ENCODE results near the gene B3GNT2. TPM values are rescaled to one million over a fixed set of nuclear protein-coding genes. Genes with fewer than 3 reads are reported as not detected.

The B3GNT2 gene
- polyA plus RNA-seq, 1 of the 3 experiments (the other 2 are of a cell fraction): 6.3 TPM

DNA sequence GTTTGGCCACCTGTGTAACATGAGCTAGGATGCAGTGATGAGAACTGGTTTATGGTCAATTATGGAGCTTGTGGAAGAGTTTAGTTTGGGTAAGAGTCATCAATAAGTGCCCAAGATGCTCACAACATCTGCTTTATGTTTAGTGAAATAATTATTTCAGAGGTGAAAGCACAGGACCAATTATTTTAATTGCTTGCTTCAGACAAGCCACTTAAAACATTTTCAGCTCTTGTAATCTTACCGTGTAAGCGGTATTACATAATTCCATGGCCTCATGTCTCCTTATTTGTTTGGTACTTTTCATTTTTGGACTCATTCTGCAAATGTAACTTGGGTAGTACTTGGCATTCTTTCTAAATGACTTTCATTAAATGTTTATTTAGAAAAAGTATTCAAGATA, 5.4 kb downstream of the B3GNT2 start (continued):
- TF ChIP-seq, protein P1, sequence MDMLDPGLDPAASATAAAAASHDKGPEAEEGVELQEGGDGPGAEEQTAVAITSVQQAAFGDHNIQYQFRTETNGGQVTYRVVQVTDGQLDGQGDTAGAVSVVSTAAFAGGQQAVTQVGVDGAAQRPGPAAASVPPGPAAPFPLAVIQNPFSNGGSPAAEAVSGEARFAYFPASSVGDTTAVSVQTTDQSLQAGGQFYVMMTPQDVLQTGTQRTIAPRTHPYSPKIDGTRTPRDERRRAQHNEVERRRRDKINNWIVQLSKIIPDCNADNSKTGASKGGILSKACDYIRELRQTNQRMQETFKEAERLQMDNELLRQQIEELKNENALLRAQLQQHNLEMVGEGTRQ (IDR thresholded peaks at IDR 0.05; ENCODE audit: borderline replicate concordance, low read depth, low read length): no peak
- TF ChIP-seq RXRA (IDR thresholded peaks at IDR 0.05; ENCODE audit: borderline replicate concordance, low read depth) (no peak), NFIC (IDR thresholded peaks at IDR 0.05; ENCODE audit: borderline replicate concordance) (no peak)

DNA sequence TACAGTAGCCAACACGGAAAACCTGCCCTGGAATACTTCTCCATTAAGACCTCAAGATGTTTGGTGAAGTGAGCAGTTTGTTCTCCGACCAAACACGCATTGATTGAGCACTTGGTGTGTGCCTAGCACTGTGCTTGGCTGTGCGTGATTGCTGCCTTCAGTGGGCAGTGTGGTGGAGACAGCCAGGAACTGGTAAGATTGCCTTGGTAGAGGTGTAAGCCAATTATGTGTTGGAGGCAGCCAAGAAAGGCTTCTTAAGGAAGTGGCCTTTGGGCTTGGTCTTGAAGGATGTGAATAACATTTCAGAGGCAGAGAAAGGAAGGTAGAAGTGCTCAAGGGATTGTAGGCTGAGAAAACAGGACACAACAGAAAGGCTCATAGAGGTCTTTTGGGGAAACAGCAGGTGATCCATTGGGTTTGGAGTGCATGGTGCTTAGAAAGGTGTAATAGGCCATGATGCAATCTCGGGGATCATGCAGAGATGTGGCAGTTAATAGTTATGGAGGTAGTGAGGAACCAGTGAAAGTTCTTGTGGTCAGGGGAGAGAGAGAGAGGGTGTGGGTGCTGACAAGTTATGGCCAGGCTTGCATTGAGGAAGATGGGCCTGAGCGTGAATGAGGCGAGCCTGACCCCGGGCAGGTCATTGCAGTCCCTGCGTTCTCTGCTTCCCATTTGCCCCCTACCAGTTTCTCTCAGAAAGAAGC, 6.3 kb downstream of the B3GNT2 start:
- H3K27ac ChIP-seq (ENCODE audit: low read depth in 2 of 2, low read length in 1 of 2): no peak overlapping the region
- CTCF ChIA-PET: interaction anchor here (1.3 kb wide), 1 partner anchor 208 kb away, joined by 4 read pairs; no protein-coding TSS in a partner anchor
- 92% methylated on average over 9 of the region's 9 CpGs for WGBS (ENCODE audit: low lambda C conversion rate)
- no peaks in the 10 kb centered on the region for H3K9me2 ChIP-seq
- H2AFZ ChIP-seq (ENCODE audit: low read depth): no peak overlapping the region
- peaks cover 77% of the 10 kb centered on the region for H3K79me2 ChIP-seq (ENCODE audit: insufficient read depth)
- no peak for DNase-seq
- no peaks in the 10 kb centered on the region for H3F3A ChIP-seq (replicated peaks; ENCODE audit: insufficient read depth)
- H3K4me3 ChIP-seq (ENCODE audit: low read depth in 2 of 2, low read length in 1 of 2): no peak overlapping the region
- no peaks in the 10 kb centered on the region for H3K27me3 ChIP-seq (ENCODE audit: insufficient read depth)
- TF ChIP-seq CHD2 (IDR thresholded peaks at IDR 0.05; ENCODE audit: low read length, partially characterized antibody): no peak
- TF ChIP-seq, protein P2, sequence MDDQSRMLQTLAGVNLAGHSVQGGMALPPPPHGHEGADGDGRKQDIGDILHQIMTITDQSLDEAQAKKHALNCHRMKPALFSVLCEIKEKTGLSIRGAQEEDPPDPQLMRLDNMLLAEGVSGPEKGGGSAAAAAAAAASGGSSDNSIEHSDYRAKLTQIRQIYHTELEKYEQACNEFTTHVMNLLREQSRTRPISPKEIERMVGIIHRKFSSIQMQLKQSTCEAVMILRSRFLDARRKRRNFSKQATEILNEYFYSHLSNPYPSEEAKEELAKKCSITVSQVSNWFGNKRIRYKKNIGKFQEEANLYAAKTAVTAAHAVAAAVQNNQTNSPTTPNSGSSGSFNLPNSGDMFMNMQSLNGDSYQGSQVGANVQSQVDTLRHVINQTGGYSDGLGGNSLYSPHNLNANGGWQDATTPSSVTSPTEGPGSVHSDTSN (IDR thresholded peaks at IDR 0.05): no peak
- TF ChIP-seq RXRA (IDR thresholded peaks at IDR 0.05; ENCODE audit: borderline replicate concordance, low read depth): no peak
- TF ChIP-seq RCOR1 (IDR thresholded peaks at IDR 0.05; ENCODE audit: low read length): no peak
- TF ChIP-seq, protein P3, sequence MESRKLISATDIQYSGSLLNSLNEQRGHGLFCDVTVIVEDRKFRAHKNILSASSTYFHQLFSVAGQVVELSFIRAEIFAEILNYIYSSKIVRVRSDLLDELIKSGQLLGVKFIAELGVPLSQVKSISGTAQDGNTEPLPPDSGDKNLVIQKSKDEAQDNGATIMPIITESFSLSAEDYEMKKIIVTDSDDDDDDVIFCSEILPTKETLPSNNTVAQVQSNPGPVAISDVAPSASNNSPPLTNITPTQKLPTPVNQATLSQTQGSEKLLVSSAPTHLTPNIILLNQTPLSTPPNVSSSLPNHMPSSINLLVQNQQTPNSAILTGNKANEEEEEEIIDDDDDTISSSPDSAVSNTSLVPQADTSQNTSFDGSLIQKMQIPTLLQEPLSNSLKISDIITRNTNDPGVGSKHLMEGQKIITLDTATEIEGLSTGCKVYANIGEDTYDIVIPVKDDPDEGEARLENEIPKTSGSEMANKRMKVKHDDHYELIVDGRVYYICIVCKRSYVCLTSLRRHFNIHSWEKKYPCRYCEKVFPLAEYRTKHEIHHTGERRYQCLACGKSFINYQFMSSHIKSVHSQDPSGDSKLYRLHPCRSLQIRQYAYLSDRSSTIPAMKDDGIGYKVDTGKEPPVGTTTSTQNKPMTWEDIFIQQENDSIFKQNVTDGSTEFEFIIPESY (IDR thresholded peaks at IDR 0.05; ENCODE audit: borderline replicate concordance, low read depth): no peak
- no peak for TF ChIP-seq NFIC (IDR thresholded peaks at IDR 0.05; ENCODE audit: borderline replicate concordance)
- no peak for TF ChIP-seq RAD21 (IDR thresholded peaks at IDR 0.05; ENCODE audit: low read length)
- H3K4me2 ChIP-seq: no peak overlapping the region
- peaks cover 38% of the 10 kb centered on the region for H4K20me1 ChIP-seq (ENCODE audit: insufficient read depth)
- no peak overlapping the region for H3K9ac ChIP-seq
- no peaks in the 10 kb centered on the region for H3K9me3 ChIP-seq
- H3K36me3 ChIP-seq (replicated peaks in 1 of 2; ENCODE audit: control insufficient read depth in 1 of 2, insufficient read depth in 2 of 2, low read length in 1 of 2): no peaks in the 10 kb centered on the region
- H3K4me1 ChIP-seq (ENCODE audit: control insufficient read depth in 1 of 2, insufficient read depth in 2 of 2, low read depth in 1 of 2, low read length in 1 of 2): peaks cover 3 to 15% of the 10 kb centered on the region in 2 experiments; a peak in 2 of 4 replicates
- POLR2A ChIA-PET: interaction anchor here (1.6 kb wide), 1 partner anchor 27 kb away, joined by 4 read pairs; no protein-coding TSS in a partner anchor

DNA sequence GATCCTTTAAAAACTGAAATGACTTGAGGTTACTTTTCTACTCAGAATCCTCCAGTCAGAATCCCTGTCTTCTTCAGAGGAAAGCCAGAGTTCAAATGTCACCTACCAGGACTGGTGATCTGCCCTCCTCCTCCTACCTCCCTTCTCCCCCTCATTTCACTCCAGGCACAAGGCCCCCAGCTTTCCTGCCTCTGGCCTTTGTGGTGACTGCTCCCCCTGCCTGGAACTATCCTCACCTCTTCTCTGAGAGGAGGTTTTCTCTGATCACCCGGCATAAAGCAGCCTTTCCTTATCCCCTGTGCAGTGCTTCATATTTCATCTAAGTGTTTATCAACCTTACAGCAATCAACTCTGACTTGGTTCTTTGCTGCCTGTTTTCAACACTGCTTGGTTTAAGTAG, 6.8 kb downstream of the B3GNT2 start:
- Histone ChIP-seq H3K79me2 (ENCODE audit: insufficient read depth) (peaks cover 77% of the 10 kb centered on the region), H3K36me3 (replicated peaks in 1 of 2; ENCODE audit: control insufficient read depth in 1 of 2, insufficient read depth in 2 of 2, low read length in 1 of 2) (no peaks in the 10 kb centered on the region), H3F3A (replicated peaks; ENCODE audit: insufficient read depth) (no peaks in the 10 kb centered on the region), H3K9me3 (no peaks in the 10 kb centered on the region), H3K4me3 (ENCODE audit: low read depth in 2 of 2, low read length in 1 of 2) (no peak overlapping the region), H3K27ac (ENCODE audit: low read depth in 2 of 2, low read length in 1 of 2) (no peak overlapping the region), H2AFZ (ENCODE audit: low read depth) (no peak overlapping the region), H3K9me2 (no peaks in the 10 kb centered on the region), H4K20me1 (ENCODE audit: insufficient read depth) (peaks cover 38% of the 10 kb centered on the region), H3K4me2 (no peak overlapping the region), H3K9ac (no peak overlapping the region), H3K27me3 (ENCODE audit: insufficient read depth) (no peaks in the 10 kb centered on the region), H3K4me1 (ENCODE audit: control insufficient read depth in 1 of 2, insufficient read depth in 2 of 2, low read depth in 1 of 2, low read length in 1 of 2) (peaks cover 3 to 19% of the 10 kb centered on the region in 2 experiments; a peak in 2 of 4 replicates)
- TF ChIP-seq GABPA (IDR thresholded peaks at IDR 0.05; ENCODE audit: low read depth) (no peak), POLR2AphosphoS5 (IDR thresholded peaks at IDR 0.05; ENCODE audit: low read depth, low read length) (no peak), NFIC (IDR thresholded peaks at IDR 0.05; ENCODE audit: borderline replicate concordance) (no peak), FOXJ3 (CRISPR knock-in tag; IDR thresholded peaks at IDR 0.05) (no peak), FOSL2 (IDR thresholded peaks at IDR 0.05; ENCODE audit: borderline replicate concordance, low read depth) (no peak), TCF12 (IDR thresholded peaks at IDR 0.05) (no peak), RCOR1 (IDR thresholded peaks at IDR 0.05; ENCODE audit: low read length) (no peak), MEF2A (IDR thresholded peaks at IDR 0.05; ENCODE audit: borderline replicate concordance, low read depth) (no peak), YY1 (IDR thresholded peaks at IDR 0.05; ENCODE audit: low read depth) (no peak), JUND (IDR thresholded peaks at IDR 0.05) (no peak), SIN3A (IDR thresholded peaks at IDR 0.05; ENCODE audit: borderline replicate concordance, low read depth, low read length) (no peak), RFX5 (IDR thresholded peaks at IDR 0.05; ENCODE audit: low read length) (no peak)
- TF ChIP-seq, protein P3 (IDR thresholded peaks at IDR 0.05; ENCODE audit: borderline replicate concordance, low read depth): no peak
- ChIA-PET CTCF (no interaction called here), POLR2A (no interaction called here)
- WGBS (ENCODE audit: low lambda C conversion rate): 100% methylated on average over 1 of the region's 1 CpG
- no peak for DNase-seq
